ENCODE results near the gene SRRM4.
"Not testable (repeated sequence)": the region's sequence is repeated elsewhere in the genome, so short reads cannot be mapped to it uniquely, and the experiment has no call there.

Gene SRRM4

DNA sequence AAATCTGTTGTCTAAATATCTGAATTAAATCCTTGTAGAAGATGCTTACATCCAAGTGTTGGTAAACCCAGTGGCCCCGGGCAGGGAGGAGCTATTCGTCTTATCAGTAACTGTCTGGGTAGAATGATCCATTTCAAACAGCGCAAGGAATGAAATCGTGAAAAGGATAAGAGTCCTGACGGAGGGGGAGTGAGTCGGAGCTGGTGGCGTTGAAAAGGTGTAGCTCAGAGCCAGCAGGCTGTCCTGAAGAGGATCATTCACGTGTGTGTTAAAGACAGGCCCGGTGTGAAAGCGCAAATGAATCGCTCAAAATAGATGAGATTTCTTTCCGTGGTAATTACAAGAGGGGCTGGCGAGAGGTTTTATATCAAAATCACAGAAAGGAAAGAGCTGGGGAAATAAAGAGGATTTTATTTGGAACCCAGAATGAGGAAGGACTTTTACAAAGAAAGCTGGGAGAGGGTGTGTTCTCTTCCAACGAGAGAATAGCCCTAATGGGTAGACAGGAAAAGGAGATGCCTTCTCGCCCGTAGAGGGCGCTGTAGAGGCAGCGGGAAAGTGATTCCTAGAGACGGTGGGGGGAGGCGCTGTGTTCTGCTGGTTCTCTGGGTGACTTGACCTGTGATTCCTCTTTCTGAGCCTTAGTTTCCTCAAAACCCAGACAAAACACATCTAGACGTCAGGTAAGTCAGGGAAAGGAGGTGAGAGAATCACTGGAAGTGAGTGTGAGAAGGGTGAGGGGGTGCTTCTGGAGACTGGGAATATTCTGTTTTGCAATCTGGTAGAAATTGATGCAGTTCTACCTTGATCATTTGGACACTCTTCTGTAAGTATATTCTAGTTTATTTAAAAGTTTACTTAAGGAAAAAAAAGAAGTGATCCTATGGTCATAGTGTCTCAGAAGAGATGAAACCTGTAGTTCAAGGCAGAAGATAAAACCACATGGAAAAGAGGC is 39.3 kb downstream of the SRRM4 start:
- TF ChIP-seq, protein P1, sequence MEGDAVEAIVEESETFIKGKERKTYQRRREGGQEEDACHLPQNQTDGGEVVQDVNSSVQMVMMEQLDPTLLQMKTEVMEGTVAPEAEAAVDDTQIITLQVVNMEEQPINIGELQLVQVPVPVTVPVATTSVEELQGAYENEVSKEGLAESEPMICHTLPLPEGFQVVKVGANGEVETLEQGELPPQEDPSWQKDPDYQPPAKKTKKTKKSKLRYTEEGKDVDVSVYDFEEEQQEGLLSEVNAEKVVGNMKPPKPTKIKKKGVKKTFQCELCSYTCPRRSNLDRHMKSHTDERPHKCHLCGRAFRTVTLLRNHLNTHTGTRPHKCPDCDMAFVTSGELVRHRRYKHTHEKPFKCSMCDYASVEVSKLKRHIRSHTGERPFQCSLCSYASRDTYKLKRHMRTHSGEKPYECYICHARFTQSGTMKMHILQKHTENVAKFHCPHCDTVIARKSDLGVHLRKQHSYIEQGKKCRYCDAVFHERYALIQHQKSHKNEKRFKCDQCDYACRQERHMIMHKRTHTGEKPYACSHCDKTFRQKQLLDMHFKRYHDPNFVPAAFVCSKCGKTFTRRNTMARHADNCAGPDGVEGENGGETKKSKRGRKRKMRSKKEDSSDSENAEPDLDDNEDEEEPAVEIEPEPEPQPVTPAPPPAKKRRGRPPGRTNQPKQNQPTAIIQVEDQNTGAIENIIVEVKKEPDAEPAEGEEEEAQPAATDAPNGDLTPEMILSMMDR (IDR thresholded peaks at IDR 0.05; ENCODE audit: insufficient read depth, missing control alignments): peak; percentile 45
- FAIRE-seq (no peak), DNase-seq (ENCODE audit: insufficient read length, low spot score) (no peak)

DNA sequence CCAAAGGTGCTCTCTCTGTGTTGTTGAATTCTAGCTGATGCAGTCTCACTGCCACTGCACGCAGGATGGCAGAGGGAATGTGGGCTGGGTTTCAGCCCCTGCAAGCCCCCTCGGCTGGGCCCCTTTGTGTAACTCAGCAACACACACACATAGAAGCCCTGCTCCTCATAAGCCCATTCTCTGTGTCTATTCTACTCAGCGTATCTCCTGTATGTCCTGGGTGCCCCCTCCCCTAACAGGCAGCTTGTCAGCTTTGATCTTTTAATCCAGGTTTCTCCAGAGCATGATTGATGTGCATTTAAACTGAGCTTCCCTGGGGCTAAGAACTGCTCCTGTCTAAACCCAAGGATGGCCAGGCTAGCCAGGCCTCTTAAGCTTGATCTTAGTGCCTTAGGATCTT is 43.0 kb downstream of the SRRM4 start:
- DNase-seq (ENCODE audit: insufficient read length, low spot score) (peak; percentile 45), FAIRE-seq (peak; percentile 96)
- TF ChIP-seq, protein P1 (IDR thresholded peaks at IDR 0.05; ENCODE audit: insufficient read depth, missing control alignments): no peak

DNA sequence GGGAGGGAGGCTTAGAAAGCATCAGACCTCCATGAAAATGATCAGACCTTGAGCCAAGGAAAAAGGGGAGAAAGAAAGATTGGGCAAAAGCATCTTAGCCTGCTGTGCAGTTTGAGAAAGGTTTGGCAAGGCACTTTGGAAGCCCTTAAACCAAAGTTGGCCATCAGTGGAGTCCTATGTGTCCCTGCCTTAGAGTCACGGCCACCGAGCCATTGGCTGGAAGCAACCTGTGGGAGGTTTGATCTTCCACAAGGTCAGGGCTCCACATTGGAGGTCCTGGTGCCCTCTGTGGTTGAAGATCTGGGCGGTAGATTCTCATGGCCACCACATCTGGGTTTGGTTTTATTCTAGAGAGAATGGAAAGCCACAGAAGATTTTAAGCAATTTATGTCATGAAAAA is 44.4 kb downstream of the SRRM4 start:
- no peak for FAIRE-seq
- DNase-seq (ENCODE audit: insufficient read length, low spot score): no peak
- TF ChIP-seq, protein P1 (IDR thresholded peaks at IDR 0.05; ENCODE audit: insufficient read depth, missing control alignments): no peak

DNA sequence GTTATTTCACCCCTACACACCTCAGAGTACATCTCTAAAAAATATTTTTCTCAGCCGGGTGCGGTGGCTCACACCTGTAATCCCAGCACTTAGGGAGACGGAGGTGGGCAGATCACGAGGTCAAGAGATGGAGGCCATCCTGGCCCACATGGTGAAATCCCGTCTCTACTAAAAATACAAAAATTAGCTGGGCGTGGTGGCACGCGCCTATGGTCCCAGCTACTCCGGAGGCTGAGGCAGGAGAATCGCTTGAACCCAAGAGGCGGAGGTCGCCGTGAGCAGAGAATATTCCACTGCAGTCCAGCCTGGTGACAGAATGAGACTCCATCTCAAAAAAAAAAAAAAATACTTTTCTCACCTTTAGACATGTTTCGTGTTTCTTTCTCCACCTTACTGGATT is 52.0 kb downstream of the SRRM4 start:
- not testable (repeated sequence) for FAIRE-seq; DNase-seq (ENCODE audit: insufficient read length, low spot score)

DNA sequence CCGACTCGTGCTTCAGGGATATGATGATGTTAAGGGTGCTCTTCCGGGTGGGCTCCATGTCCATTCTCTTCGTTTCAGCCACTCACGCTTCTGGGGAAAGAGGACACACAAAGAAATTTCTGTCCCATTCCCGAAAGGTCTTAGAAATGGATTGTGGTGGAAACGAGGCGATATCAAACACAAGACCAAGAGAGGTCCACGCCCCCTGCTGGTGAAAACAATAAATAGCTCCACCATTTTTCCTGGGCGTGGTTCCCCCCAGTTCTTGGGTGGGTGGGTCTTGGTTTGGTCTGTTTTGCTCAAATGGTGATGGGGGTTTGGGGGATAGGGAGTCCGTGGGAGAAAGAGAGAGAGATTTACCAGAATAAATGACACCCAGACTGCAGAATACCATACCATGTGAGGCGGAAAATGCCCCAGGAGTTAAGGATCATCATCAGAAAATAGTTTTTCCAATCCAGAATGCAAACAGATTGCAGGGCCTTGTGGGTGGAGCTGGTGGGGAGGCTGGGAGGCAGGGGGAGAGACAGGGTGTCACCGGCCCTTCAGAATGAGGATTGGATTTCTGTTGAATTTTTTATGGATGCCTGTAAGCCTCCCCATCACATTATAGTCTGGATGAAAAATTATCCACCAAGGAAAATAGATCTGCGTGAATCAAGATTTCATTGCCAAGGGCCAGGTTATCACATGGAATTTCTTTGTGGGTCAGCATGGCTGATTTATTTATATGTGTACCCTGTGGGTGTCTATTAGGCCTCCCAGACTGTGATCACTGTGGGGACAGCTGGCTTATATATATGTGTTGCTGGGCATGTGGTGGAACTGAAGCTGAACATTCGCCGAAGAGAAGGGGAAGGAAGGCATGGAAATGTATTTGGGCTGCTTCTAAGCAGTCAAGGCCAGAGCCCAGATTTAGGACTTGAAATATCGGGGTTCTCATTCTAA is 55.8 kb downstream of the SRRM4 start:
- peak; percentile 33 for DNase-seq (ENCODE audit: insufficient read length, low spot score)
- no peak for FAIRE-seq
- TF ChIP-seq, protein P1 (IDR thresholded peaks at IDR 0.05; ENCODE audit: insufficient read depth, missing control alignments): peak; percentile 65

DNA sequence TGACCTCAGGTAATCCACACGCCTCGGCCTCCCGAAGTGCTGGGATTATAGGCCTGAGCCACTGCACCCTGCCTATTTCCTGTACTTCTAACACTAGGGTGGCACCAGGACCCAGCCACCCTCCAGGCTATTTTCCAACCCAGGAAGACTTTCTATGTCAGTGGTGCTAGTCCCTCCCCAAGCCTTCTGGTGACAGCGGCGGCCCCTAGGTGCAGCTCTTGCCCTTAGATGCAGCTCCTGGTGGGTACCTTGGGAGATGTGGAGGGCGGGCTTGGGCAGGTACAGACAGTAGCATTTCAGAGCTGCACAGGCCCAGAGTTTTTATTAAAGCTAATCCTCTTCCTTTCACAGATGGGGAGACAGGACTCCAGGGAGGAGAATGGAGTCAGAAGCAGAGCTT is 62.8 kb downstream of the SRRM4 start:
- DNase-seq (ENCODE audit: insufficient read length, low spot score) (no peak), FAIRE-seq (no peak)
- TF ChIP-seq, protein P1 (IDR thresholded peaks at IDR 0.05; ENCODE audit: insufficient read depth, missing control alignments): no peak

DNA sequence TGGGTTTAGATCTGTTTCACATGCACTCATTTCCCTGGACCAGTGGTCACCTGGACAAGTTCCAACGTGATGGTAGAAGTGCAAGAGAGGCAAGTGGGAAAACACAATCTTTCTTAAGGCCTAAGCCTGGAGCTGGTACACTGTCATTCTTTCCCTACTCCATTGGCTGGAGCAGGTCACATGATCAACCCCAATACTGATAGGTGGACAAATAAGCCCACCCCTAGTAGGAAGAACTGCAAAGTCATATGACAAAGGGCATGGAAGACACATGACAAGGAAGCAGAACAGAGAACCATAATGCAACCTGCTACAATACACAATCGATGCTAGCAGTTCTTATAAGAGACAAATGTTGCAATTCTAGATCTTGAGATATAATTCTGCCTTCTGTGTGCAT is 66.3 kb downstream of the SRRM4 start:
- FAIRE-seq (no peak), DNase-seq (ENCODE audit: insufficient read length, low spot score) (no peak)
- TF ChIP-seq, protein P1 (IDR thresholded peaks at IDR 0.05; ENCODE audit: insufficient read depth, missing control alignments): no peak

Data from D721Med (cell line).